BE2C (cell line): Measurements from ENCODE around the gene AFMID.

Experiments
- DNase-seq: peaks from one replicate; pipeline ENCODE4 v3.0.0-alpha.2; 2020
- H3K27me3 ChIP-seq: fragments of 250-450 bp; sonication (Bioruptor Pico); 2 replicates; pipeline ENCODE4 v1.5.1; 2020; ENCODE audit warnings: mild to moderate bottlenecking
- H3K36me3 ChIP-seq: fragments of 250-450 bp; sonication (Bioruptor Pico); 2 replicates; pipeline ENCODE4 v1.5.1; 2020; ENCODE audit warnings: mild to moderate bottlenecking
- H3K4me1 ChIP-seq: fragments of 250-450 bp; sonication (Bioruptor Pico); 2 replicates; pipeline ENCODE4 v1.5.1; 2020
- H3K4me3 ChIP-seq: 2 replicates; pipeline ENCODE4 v1.5.1; 2011; ENCODE audit warnings: low read depth, low read length
- H3K9me3 ChIP-seq: fragments of 250-450 bp; sonication (Bioruptor Pico); 2 replicates; pipeline ENCODE4 v1.5.1; 2020
- TF ChIP-seq, protein P1 (sequence below): IDR thresholded peaks from 2 replicates; pipeline ENCODE4 v1.5.1; 2012; ENCODE audit warnings: mild to moderate bottlenecking, low read depth, low read length

AFMID gene

DNA sequence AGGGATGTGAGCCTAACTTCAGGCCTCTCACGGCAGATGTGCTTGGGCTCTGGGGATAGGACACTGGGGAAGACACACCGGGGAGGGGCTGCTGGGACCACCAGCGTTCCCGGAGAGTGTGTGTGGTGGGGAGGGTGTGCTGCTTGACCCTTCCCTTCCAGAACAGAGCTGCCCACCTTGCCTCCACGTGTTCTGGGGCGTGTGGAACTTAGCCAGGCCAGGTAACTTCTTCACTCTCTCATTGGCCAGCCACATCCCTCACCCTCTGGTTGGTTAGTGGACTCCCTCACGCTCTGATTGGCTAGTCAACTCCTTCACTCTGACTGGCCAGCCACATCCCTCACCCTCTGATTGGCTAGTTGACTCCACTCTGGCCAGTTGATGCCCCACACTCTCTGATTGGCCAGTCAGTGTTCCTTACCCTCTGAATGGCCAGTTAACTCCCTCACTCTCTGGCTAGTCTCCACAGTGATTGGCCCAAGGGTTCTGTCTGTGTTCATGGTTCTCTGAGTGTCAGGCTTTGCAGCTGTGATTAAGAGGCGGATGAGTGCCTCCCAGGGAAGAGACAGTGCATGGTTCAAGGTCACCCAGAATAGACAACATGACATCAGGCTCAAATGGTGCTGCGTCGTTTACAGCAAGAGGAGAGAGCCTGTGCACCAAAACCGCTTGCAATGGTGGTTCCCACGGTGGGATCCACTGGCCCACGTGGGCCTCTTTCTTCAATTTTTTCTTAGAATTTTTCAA, 54.3 kb downstream of the AFMID start:
- H3K4me1 ChIP-seq: peaks cover 23% of the 10 kb centered on the region
- TF ChIP-seq, protein P1, sequence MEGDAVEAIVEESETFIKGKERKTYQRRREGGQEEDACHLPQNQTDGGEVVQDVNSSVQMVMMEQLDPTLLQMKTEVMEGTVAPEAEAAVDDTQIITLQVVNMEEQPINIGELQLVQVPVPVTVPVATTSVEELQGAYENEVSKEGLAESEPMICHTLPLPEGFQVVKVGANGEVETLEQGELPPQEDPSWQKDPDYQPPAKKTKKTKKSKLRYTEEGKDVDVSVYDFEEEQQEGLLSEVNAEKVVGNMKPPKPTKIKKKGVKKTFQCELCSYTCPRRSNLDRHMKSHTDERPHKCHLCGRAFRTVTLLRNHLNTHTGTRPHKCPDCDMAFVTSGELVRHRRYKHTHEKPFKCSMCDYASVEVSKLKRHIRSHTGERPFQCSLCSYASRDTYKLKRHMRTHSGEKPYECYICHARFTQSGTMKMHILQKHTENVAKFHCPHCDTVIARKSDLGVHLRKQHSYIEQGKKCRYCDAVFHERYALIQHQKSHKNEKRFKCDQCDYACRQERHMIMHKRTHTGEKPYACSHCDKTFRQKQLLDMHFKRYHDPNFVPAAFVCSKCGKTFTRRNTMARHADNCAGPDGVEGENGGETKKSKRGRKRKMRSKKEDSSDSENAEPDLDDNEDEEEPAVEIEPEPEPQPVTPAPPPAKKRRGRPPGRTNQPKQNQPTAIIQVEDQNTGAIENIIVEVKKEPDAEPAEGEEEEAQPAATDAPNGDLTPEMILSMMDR: no peak

GRCh38 chr17:78242024-78242742, 55.0 kb downstream of the AFMID start:
- no peak overlapping the region for H3K4me3 ChIP-seq
- no peaks in the 10 kb centered on the region for H3K9me3 ChIP-seq
- H3K36me3 ChIP-seq: no peaks in the 10 kb centered on the region
- peaks cover 16% of the 10 kb centered on the region for H3K4me1 ChIP-seq
- TF ChIP-seq, protein P1: no peak
- H3K27me3 ChIP-seq: no peaks in the 10 kb centered on the region
- no peak for DNase-seq

More for the DNA sequence above, 54.3 kb downstream of the AFMID start:
- Histone ChIP-seq H3K36me3 (no peaks in the 10 kb centered on the region), H3K27me3 (no peaks in the 10 kb centered on the region), H3K4me3 (no peak overlapping the region), H3K9me3 (no peaks in the 10 kb centered on the region)
- DNase-seq: peak; percentile 69

DNA sequence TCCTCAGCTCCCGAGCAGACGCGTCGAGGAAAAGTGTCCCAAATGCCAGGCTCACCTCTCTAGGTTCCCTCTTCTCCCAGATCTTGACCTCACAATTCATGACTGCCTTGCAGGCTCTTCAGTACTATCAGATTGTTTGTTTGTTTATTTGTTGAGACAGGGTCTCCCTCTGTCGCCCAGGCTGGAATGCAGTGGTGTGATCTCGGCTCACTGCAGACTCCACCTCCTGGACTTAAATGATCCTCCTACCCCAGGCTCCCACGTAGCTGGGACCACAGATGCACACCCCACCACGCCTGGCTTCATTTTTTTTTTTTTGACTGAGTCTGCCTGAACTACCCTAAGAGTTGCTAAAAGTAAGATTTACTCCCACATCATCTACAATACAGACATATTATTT, 60.1 kb downstream of the AFMID start:
- H3K9me3 ChIP-seq: no peaks in the 10 kb centered on the region
- TF ChIP-seq, protein P1: no peak
- H3K4me1 ChIP-seq: peaks cover 6% of the 10 kb centered on the region

DNA sequence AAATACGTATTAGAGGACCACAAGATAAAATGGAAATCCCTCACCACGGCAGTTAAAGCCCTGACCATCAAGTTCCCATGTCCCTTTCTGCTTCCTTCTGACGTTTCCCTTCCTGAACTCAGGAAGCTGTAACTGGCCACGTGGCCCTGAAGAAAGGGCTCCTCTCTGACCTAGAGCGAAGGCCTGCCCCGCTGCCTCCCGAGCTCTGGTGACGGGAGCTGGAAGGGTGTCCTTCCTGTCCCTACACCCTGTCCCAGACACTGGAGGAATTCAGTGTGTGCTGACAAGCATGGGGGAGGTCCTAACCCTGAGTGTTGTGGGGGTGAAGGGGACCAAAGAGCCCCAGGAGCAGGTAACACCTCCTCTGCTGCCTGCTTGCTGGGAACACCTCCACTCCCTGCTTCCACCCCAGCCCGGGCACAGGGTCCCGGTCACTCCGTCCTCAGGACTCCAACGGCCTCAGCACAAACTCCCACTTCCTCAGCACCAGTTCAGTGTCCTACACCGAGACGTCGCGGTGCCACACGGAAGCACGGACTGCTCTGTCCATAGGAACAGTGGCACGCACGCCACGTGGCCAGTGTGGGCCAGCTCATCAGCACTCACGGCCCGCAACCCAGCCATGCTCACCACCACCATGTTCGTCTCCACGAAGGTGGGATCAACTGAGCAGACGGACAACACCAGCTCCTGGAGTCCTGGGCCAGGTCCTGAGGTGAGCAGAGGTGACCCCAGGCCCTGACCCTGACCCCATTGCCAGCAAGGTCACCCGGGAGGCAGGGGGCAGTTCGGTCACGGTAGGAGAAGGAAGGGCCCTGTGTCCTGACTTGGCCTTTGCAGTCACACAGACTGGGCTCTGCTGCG, 61.1 kb downstream of the AFMID start:
- H3K4me3 ChIP-seq: no peak overlapping the region
- no peaks in the 10 kb centered on the region for H3K27me3 ChIP-seq
- TF ChIP-seq, protein P1: no peak
- H3K4me1 ChIP-seq: peaks cover 6% of the 10 kb centered on the region
- peak; percentile 3 for DNase-seq
- H3K9me3 ChIP-seq: no peaks in the 10 kb centered on the region
- H3K36me3 ChIP-seq: no peaks in the 10 kb centered on the region

More for the DNA sequence above, 60.1 kb downstream of the AFMID start:
- H3K4me3 ChIP-seq: no peak overlapping the region
- no peak for DNase-seq
- no peaks in the 10 kb centered on the region for H3K36me3 ChIP-seq
- H3K27me3 ChIP-seq: no peaks in the 10 kb centered on the region

DNA sequence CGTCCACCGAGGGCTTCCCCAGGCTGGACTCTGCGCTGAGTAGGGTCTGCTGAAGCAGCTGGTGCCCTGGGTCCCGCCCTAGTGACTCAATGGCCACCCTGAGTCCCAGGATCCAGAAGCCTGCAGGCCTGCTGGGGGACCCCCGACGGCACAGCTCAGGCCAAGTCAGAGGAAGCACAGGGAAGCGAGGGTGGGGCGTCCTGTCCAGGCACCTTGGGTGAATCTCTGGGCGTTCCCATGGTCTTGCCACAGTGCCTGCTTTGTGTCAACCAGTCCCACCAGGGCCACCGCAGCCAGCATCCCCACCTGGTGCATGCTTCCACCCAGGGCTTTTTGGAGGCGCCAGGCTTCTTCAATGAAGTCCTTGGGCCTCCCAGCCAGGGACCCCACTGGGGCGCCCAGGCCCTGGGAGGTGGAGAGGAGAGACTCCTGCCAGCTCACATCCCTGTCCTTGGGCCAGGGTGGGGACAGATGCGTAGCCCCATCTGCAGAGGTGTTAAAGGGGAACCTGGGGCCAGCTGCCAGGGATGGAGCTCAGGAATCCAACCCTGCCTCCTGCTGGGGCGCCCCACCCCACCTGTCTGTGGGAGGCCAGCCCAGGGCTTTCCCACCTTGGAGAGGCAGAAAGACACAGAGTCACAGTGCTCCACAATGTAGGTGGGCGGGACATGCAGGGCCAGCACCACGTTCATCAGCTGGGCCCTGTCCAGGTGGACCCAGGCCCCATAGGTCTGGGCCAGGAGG, 62.1 kb downstream of the AFMID start:
- H3K27me3 ChIP-seq: no peaks in the 10 kb centered on the region
- peak; percentile 13 for DNase-seq
- H3K9me3 ChIP-seq: no peaks in the 10 kb centered on the region
- no peak overlapping the region for H3K4me3 ChIP-seq
- H3K36me3 ChIP-seq: no peaks in the 10 kb centered on the region
- TF ChIP-seq, protein P1: no peak
- peaks cover 6% of the 10 kb centered on the region for H3K4me1 ChIP-seq
